GM19239 (cell line): ENCODE measurements around the gene PROCA1.
"Not testable (repeated sequence)": the region's sequence is repeated elsewhere in the genome, so short reads cannot be mapped to it uniquely, and the experiment has no call there.

Source experiments
- DNase-seq: peaks from one replicate; pipeline ENCODE4 v3.0.0; 2011; ENCODE audit warnings: low spot score; ENCODE audit not compliant: insufficient read length
- FAIRE-seq: peaks from 2 replicates; lab custom pipeline; 2011; peaks lifted over from hg19 to GRCh38; lab: Jason Lieb, UNC

PROCA1 gene

DNA sequence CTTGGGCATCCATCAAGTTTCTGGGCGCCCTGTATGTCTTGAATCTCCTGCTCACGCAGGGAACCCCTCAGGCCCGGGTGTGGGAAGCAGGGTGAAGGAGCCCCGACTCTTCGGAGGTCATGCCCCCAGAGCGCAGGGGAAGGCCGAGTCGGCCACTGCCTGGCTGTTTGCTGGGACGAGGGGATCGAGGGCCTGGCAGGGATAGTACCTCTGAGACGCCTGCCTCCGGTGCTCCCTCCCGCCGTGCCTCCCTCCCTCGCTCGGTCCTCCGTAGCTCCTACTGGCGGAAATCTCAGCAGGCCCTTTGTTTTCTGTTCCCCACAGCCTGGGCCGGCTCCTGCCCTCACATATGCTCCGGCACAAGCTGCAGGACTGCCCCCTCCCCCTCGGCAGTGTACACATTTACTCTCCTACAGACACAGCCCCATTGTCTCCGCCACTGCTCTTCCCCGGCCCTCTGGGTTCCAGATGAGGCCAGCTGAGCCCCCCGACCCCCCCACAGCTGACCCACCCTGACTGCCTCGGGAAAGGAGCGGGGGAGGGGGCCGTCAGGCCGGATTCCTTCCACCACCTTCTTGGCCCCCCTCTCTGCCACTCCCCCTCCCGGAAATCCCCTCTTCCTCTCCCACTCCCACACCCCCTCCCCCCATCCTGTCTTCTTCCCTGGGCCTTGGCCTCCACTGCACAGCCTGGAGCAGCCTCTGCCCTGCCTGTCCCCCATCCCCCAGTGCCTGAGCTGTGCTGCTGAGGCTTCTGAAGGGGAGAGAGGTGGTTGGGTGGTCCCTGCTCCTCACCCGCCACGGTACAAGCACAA, 33.5 kb upstream of the PROCA1 start:
- FAIRE-seq (peak; percentile 55), DNase-seq (no peak)

DNA sequence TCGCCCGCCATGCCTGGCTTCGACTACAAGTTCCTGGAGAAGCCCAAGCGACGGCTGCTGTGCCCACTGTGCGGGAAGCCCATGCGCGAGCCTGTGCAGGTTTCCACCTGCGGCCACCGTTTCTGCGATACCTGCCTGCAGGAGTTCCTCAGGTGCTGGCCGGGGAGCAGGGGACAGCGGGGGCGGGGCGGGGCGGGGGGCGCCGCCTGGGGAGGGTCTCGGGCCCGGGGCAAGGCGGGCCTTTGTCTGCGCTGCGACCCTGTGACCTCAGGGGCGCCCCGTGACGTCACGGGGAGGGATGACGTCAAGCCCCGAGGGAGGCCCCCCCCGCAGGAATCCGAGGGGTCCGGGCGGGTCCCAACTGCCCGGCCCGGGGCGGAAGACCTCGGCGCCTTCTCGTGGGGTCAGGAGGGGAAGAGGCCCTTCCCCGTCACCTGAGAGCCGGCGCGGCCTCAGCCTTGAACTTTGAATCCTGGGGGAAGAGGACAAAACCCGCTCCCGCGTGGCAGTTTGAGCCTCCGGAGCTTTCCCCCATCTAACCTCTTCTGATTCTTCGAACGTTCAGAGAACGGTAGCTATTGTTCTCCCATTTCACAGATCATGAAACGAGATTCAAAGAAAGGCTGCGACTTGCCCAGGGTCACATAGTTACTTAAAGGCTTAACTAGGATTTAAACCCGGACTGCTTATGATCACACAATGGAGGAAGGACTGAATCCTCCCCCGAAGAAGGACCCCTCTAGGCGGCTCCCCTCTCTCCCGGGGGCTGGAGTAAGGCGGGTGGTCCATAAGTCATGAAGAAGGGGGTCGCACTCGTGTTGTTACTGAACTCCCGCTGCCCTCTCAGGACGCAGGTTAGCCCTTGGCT, 32.6 kb upstream of the PROCA1 start:
- DNase-seq (peak; percentile 36), FAIRE-seq (no peak)

DNA sequence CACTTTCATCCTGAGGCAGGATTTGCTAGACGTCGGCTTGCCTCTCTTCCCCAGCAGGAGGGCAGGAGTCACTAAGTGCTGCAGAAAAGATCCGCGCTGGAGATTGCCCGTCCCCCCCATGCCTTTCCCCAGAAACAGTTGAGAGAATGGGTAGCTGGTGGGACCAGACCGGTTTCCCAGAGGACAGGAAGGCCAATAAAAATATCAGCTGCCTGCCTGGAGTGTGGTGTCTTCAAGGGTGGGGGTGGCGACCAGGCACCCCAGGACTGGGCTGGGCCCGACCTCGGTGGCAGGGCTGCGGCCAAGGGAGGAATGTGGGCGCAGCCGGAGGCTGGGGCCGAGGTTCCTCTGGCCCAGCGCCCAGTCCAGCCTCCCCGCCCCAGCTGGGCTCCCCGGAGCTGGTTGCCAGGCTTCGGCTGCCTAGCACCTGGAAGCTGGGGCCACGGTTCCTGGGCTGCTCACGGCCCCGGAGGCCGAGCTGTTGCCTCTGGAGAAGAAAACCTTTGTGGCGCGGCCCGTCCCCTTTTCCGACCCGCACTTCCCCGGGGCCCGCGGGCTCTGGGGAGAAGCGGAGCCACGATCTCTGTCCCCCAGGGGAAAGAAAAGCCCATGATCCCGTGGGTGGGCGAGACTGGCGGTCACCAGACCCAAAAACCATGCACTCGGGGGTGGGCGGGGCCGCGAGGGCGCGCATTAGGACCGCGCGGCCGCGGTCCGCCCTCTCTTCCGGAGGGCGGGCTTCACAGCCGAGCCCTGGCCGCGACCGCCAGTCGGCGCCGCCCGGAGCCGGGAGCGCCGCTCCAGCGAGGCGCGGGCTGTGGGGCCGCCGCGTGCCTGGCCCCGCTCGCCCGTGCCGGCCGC, 31.8 kb upstream of the PROCA1 start, which contains the start of gene TRAF4:
TRAF4 (plus strand) TSS at position 769 of the 861 bp plus-strand sequence. CDS start 102 bp downstream, outside the sequence.
- FAIRE-seq (no peak), DNase-seq (peak; percentile 60)

DNA sequence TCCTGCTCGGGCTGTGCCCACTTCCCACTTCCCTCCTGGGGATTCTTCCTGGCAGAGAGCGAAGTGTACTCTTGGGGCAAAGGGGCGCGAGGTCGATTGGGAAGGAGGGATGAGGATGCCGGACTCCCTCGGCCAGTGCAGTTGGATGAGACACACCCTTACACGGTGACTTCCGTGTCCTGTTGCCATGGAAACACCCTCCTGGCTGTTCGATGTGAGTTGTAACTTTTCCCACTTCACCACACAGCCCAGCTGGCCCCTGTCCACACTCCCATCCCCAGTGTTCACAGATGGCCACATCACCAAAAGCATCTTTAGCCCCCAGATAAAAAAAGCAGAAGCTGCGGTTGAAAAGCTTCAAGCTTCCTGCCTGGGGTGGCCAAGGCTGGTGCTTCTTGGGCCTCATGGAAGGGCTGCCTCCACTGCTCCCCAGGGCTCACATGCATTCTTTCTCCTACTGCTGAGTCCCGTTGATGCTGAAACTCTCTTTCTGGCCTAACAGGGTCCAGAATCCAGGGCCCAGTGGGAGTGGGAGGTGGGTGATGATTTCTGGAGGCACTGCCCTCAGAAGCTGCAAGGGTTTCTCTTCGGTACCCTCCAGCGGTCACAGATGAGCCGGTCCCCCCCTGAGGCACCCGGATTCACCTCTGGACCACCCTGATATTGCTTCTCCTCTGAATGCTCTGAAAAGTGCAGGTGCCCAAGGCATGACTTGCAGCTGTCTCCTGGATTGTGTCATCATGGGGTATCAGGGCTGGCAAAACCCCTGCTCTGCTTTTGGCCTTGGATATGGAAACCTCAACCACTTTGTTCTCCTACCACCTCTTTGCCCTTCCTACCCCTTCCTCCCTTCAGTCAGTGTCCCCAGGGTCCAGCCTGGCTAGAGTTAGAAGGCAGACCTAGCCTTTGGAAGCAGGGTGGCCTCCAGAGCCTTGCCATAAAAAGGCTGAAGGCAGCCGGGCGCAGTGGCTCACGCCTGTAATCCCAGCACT, 30.0 kb upstream of the PROCA1 start:
- FAIRE-seq (peak; percentile 76), DNase-seq (peak; percentile 44)

DNA sequence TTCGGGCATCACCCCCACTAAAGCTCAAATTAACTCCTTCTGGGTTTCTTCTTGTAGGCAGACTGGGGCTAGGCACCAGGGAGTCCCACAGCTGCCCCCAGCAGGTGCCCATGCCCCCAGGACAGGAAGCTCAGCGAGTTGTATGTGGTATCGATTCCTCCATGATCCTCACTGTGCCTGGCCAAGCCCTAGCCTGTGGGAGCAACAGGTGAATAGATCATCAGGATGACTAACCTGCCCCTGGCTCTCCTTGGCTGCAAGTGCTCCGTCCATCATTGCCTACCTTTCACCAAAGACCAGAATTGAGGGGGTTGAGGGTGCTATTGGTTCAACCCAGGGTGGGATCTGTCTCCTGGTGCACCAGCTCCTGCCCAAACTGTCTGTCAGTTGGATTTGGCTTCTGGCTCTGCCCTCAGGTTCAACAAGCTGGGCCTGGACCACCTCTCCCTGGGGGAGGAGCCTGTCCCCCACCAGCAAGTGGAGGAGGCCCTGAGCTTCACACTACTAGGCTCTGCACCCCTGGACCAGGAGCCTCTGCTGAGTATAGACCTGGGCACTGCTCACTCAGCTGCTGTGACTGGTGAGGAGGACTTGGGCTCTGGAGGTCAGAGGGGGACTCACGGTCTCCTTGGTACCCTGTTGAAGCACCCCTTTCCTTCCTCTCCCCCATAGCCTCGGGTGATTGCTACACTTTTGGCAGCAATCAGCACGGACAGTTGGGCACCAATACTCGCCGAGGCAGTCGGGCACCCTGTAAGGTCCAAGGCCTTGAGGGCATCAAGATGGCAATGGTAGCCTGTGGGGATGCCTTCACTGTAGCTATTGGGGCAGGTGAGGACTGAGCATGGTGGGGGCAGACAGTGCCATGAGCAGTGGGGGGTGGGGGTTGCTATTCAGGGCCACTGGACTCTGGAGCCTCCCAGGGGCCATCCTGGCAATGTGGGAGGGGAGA, 29.0 kb upstream of the PROCA1 start:
- DNase-seq = no peak
- FAIRE-seq = no peak

DNA sequence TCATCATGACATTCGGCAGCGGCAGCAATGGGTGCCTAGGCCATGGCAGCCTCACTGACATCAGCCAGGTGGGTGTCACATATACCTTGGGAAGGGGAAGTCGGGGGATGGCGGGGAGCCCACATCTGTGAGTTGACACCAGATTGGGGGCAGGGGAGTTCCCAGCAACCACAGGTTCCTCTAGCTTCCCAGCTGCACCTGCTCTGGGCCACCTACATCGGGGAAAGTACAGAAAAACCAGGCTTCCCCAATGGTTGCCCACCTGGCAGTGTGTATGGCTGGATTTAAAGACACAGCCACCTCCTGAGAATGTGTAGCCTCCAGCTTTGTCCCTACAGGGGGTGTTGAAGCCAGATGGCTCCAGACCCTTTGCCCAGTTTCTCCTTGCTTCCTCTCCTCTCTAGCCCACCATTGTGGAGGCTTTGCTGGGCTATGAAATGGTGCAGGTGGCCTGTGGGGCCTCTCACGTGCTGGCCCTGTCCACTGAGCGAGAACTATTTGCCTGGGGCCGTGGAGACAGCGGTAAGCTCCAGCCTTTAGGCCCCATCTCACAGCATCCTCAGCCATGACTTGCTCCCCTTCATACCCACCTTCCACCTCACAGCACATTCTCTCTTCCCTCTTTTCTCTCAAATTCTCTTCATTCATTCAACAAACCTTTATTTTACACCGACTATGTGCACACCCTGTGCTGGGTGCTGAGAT, 27.1 kb upstream of the PROCA1 start:
- peak; percentile 63 for FAIRE-seq
- DNase-seq = no peak

DNA sequence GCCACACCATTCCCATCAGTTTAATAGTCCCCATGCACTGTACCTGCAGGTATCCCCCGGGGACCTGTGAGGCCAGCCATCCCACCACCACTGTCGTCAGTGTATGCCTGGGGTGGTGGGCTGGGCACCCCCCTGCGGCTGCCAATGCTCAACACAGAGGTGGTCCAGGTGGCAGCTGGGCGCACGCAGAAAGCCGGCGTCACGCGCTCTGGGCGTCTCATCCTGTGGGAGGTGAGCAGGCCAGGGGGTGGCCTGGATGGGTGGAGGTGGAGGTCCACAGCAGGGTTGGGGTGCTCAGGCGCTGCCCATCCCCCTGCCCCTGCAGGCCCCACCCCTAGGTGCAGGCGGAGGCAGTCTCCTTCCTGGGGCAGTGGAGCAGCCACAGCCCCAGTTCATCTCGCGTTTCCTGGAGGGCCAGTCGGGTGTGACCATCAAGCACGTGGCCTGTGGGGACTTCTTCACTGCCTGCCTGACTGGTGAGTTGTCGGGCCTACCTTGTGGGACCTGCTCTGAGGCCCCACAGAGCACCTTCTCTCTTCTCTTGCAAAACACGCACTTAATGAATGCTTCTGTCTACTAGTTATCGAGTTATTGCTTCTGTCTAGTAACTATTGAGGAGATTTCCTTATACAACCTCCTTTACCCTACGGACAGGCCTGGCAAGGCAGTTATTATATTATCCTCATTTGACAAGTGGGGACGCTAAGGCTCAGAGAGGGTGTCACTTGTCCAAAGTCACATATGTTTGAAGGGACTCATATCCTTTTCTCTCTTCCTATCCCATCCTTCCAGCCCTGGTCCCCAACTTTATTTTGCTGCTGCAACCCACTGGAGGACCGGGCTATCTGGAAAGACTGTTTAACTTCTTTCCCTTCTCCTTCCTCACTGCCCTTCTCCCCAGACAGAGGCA, 26.3 kb upstream of the PROCA1 start:
- peak; percentile 75 for DNase-seq
- peak; percentile 95 for FAIRE-seq

DNA sequence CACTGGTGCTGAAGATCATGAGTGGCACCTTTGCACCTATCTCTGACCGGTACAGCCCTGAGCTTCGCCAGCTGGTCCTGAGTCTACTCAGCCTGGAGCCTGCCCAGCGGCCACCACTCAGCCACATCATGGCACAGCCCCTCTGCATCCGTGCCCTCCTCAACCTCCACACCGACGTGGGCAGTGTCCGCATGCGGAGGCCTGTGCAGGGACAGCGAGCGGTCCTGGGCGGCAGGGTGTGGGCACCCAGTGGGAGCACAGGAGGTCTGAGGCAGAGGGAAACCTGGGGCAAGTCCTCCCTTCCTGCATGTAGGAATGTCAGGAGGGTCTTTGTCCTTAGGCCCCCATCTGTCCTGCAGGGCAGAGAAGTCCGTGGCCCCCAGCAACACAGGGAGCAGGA, 25.6 kb upstream of the PROCA1 start:
- DNase-seq = no peak
- FAIRE-seq = no peak

DNA sequence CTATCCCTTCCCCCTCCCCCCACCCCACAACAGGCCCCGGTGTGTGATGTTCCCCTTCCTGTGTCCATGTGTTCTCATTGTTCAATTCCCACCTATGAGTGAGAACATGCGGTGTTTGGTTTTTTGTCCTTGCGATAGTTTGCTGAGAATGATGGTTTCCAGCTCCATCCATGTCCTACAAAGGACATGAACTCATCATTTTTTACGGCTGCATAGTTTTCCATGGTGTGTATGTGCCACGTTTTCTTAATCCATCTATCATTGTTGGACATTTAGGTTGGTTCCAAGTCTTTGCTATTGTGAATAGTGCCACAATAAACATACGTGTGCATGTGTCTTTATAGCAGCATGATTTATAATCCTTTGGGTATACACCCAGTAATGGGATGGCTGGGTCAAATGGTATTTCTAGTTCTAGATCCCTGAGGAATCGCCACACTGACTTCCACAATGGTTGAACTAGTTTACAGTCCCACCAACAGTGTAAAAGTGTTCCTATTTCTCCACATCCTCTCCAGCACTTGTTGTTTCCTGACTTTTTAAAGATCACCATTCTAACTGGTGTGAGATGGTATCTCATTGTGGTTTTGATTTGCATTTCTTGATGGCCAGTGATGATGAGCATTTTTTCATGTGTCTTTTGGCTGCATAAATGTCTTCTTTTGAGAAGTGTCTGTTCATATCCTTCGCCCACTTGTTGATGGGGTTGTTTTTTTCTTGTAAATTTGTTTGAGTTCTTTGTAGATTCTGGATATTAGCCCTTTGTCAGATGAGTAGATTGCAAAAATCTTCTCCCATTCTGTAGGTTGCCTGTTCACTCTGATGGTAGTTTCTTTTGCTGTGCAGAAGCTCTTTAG, 24.5 kb upstream of the PROCA1 start:
- not testable (repeated sequence) for FAIRE-seq, DNase-seq

DNA sequence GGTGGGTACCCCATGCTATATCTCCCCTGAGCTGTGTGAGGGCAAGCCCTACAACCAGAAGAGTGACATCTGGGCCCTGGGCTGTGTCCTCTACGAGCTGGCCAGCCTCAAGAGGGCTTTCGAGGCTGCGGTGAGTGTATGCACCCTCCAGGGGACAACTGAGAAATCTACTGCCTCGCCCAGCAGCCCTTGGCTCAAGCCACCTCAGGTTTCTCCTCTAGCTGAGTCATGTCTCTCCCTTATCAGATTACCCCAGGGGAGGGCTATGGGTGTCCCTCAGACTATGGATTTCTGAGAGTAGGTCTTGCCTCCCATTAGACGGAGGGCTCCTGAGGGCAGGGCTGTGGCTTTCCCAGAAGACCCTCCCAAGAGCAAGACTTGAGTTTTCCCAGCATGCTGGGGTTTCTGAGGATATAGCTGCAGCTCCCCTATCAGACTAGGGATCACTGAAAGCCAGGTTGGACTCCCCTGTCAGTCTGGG, 23.6 kb upstream of the PROCA1 start:
- DNase-seq (no peak), FAIRE-seq (no peak)

DNA sequence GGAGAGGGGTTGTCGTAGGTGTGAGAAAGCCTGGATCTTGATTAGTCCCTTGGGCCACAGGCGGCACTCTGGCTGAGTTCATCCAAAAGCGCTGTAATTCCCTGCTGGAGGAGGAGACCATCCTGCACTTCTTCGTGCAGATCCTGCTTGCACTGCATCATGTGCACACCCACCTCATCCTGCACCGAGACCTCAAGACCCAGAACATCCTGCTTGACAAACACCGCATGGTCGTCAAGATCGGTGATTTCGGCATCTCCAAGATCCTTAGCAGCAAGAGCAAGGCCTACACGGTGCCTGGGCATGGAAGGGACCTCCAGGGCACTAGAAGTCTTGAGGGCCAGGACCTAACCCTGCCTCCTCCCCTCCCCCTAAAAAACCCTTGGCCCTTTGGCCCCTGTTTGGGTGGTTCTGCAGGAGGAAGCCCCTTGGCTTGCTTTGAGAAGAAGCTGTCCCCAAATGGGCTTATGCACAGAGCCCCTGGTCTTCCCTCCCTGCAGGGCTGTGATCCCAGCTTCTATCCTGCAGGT, 23.1 kb upstream of the PROCA1 start:
- DNase-seq (no peak), FAIRE-seq (no peak)

DNA sequence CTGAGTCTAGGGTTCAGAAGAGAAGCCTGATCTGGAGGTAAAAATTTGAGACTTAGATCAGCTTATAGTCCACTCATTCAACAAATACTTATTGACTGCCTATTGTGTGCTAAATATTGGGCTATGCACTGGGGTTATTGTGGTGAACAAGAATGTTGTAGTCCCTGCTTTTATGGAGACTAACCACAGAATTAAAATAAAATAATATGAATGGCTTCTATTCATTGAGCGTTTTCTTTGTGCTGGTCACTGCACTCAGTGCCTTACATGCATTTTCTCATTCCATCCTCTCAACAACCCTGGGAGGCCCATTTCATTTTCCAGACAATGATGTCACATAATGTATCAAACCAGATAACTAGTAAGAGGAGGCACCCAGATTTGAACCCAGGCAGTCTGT, 21.7 kb upstream of the PROCA1 start:
- DNase-seq (no peak), FAIRE-seq (no peak)

DNA sequence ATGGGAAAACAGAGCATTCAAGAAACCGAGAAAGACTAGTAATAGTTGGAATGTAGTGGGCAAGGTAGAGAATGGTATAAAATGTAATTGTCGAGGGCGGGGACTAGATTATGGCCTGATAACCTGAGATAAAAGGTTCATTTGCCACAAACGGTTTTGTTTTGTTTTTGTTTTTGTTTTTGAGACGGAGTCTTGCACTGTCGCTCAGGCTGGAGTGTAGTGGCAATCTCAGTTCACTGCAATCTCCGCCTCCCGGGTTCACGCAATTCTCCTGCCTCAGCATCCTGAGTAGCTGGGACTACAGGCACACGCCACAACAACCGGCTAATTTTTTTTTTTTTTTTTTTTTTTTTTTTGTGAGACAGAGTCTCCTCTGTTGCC, 18.3 kb upstream of the PROCA1 start:
- FAIRE-seq (no peak), DNase-seq (no peak)

DNA sequence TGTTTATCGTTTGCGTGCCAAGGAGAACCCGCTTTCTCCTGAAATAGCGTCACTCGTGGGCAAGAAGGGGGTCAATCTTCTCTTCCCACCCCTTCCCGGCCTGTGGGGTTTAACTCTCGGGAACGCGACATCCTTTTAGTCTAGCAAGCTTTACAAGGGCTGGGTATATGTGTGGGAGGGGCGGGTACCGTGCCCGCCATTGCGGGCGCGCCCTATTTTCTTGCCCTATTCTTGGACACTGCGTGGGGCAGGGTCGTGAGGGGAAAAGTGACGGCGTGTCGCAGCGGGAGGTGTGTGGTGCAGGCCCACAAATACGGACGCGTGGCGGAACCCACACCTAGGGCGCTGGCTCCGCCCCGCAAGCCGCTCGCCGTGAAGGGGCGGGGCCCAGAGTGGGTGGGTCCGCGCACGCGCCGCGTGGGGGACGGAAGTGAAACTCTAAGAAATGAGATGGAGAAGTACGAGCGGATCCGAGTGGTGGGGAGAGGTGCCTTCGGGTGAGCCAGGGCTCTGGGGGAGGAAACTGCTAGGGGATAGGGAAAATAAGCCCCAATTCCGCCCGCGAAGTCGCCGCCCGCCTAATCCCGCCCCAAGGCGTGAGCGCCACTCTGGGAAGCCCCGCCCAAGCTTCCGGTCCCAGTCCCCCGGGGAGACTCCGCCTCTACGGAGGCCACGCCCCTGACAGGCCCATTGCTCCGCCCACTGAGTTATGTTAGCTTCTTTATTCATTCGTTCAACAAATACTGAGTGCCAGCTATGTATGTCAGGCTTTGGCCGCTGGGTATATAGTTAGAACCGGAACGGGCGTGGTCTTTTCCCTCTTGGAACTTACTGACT, 16.9 kb upstream of the PROCA1 start, which contains the start of gene NEK8:
NEK8 (plus strand) TSS at position 425 of the 837 bp plus-strand sequence; CDS start at position 451, 26 bp downstream.
- FAIRE-seq (peak; percentile 88), DNase-seq (no peak)
